Gastroesophageal sphincter (tissue), 4 donors: ENCODE data around the gene TTLL13. TPM values are rescaled to one million over a fixed set of nuclear protein-coding genes. Genes with fewer than 3 reads are reported as not detected.

Experiments used
- ATAC-seq: fragments of 150-250 bp; one replicate; pipeline ENCODE4 v1.9.1; 2016; ENCODE audit warnings: mild to moderate bottlenecking, moderate library complexity
- H3K27ac ChIP-seq, 4 donors: fragments of 200-600 bp; sonication (generic) in 3 of 4; 1 replicate in 3 of 4; 2 replicates in 1 of 4; pipeline ENCODE4 v1.5.1; 2016 to 2019
- H3K27me3 ChIP-seq: fragments of 200-600 bp; sonication (generic); one replicate; pipeline ENCODE4 v1.5.1; 2019
- H3K36me3 ChIP-seq, 2 donors: fragments of 200-600 bp; sonication (generic); one replicate each; pipeline ENCODE4 v1.5.1; 2019; ENCODE audit warnings: control low read depth in 1 of 2
- H3K4me1 ChIP-seq, 3 donors: fragments of 200-600 bp; sonication (generic); 1 replicate in 2 of 3; 2 replicates in 1 of 3; pipeline ENCODE4 v1.5.1; 2016 to 2019; ENCODE audit warnings: control low read depth in 2 of 3
- H3K4me3 ChIP-seq, 2 donors: fragments of 200-600 bp; sonication (generic); one replicate each; pipeline ENCODE4 v1.5.1; 2019; ENCODE audit warnings: mild to moderate bottlenecking in 1 of 2, moderate library complexity in 1 of 2
- H3K9me3 ChIP-seq, 3 donors: fragments of 200-600 bp; sonication (generic); one replicate each; pipeline ENCODE4 v1.5.1; 2017 to 2019; ENCODE audit warnings: control low read depth in 2 of 3
- EP300 ChIP-seq: sonication (generic); formaldehyde crosslinking; IDR thresholded peaks from one replicate; pipeline ENCODE4 v1.6.1; 2017; ENCODE audit warnings: antibody characterized with exemption, mild to moderate bottlenecking
- POLR2A ChIP-seq, 2 donors: fragments of 450-650 bp; IDR thresholded peaks; one replicate each; pipeline ENCODE4 v1.6.1; 2017; ENCODE audit warnings: antibody characterized with exemption in 2 of 2, mild to moderate bottlenecking in 2 of 2, moderate library complexity in 1 of 2
- POLR2AphosphoS5 ChIP-seq: sonication (generic); formaldehyde crosslinking; IDR thresholded peaks from one replicate; pipeline ENCODE4 v1.6.1; 2017; ENCODE audit warnings: antibody characterized with exemption
- WGBS, 2 donors: methylation state at CpG; one replicate each; pipeline ENCODE4 v1.1.5; 2018; ENCODE audit warnings: low coverage in 1 of 2; 5-methylcytosine and 5-hydroxymethylcytosine counted together
- total RNA-seq, 4 donors: library from RNA; depleted of rRNA; stranded (reverse); fragments of >200 nt; gene quantifications; one replicate each; pipeline ENCODE4 v1.1.0, GENCODE V29; 2016
- TF ChIP-seq, protein P1 (sequence below), 4 experiments: fragments of 200-600 bp in 2 of 4; fragments of 450-650 bp in 2 of 4; sonication (generic) in 1 of 4; IDR thresholded peaks; one replicate each; pipeline ENCODE4 v1.5.1; 2017 to 2019; ENCODE audit warnings: antibody characterized with exemption in 4 of 4, mild to moderate bottlenecking in 2 of 4, moderate library complexity in 2 of 4

Gene TTLL13
- total RNA-seq, 4 donors from 2014 or later = 0.54 TPM; not detected in 3

DNA sequence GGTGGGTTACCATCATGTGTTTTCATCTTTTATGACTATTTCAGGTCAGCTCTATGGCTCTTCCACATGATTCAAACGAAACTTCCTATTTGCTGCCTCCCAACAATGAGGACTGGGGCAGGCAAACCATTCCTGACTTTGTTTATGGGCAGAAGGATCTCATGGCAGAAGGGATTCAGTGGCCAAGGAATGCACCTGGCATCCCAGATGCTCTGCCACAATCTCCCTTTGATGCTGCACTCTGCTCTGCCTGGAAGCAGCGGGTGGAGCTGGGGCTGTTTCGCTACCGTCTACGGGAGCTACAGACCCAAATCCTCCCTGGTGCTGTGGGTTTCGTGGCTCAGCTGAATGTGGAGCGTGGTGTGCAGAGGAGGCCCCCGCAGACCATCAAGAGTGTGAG lies 8.5 kb upstream of the TTLL13 start:
- H3K27ac ChIP-seq = no peak overlapping the region
- no peaks in the 10 kb centered on the region for H3K4me1 ChIP-seq
- ATAC-seq = no peak
- TF ChIP-seq, protein P1, sequence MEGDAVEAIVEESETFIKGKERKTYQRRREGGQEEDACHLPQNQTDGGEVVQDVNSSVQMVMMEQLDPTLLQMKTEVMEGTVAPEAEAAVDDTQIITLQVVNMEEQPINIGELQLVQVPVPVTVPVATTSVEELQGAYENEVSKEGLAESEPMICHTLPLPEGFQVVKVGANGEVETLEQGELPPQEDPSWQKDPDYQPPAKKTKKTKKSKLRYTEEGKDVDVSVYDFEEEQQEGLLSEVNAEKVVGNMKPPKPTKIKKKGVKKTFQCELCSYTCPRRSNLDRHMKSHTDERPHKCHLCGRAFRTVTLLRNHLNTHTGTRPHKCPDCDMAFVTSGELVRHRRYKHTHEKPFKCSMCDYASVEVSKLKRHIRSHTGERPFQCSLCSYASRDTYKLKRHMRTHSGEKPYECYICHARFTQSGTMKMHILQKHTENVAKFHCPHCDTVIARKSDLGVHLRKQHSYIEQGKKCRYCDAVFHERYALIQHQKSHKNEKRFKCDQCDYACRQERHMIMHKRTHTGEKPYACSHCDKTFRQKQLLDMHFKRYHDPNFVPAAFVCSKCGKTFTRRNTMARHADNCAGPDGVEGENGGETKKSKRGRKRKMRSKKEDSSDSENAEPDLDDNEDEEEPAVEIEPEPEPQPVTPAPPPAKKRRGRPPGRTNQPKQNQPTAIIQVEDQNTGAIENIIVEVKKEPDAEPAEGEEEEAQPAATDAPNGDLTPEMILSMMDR (IDR thresholded peaks at IDR 0.05) = no peak
- no peak for TF ChIP-seq POLR2AphosphoS5
- no peak for TF ChIP-seq EP300
- TF ChIP-seq POLR2A (IDR thresholded peaks at IDR 0.05) = no peak
- H3K9me3 ChIP-seq = no peaks in the 10 kb centered on the region
- H3K27me3 ChIP-seq = no peaks in the 10 kb centered on the region
- 86% methylated on average over 1 of the region's 8 CpGs for WGBS, 2 donors
- no peak overlapping the region for H3K4me3 ChIP-seq
- peaks cover 0 to 57% of the 10 kb centered on the region in 2 donors for H3K36me3 ChIP-seq

DNA sequence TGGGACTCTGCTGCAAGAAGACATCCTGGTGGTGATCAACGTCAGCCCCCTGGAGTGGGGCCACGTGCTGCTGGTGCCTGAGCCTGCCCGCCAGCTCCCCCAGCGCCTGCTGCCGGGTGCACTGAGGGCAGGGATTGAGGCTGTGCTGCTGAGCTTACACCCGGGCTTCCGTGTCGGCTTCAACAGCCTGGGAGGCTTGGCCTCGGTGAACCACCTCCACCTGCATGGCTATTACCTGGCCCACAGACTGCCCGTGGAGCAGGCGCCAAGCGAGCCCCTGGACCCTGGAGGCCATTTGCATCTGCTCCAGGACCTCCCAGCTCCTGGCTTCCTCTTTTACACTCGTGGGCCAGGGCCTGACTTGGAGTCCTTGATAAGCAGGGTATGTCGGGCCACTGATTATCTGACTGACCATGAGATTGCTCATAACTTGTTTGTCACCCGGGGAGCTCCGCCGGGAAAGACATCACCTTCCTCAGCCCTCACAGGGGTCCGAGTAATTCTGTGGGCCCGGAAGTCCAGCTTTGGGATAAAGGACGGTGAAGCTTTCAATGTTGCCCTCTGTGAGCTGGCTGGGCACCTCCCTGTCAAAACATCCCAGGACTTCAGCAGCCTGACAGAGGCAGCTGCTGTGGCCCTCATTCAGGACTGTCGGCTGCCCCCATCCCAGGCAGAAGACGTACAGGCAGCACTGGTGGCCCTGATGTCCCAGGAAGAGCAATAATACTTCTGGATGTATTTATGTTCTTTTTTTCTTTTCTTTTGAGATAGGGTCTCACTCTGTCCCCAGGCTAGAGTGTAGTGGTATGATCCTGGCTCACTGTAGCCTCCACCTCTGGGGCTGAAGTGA lies 7.8 kb upstream of the TTLL13 start:
- H3K36me3 ChIP-seq = peaks cover 0 to 50% of the 10 kb centered on the region in 2 donors
- TF ChIP-seq POLR2A (IDR thresholded peaks at IDR 0.05) (no peak), EP300 (no peak), POLR2AphosphoS5 (no peak)
- TF ChIP-seq, protein P1 (IDR thresholded peaks at IDR 0.05) = no peak
- no peak overlapping the region for H3K27ac ChIP-seq
- no peak overlapping the region for H3K4me3 ChIP-seq
- ATAC-seq = no peak
- no peaks in the 10 kb centered on the region for H3K9me3 ChIP-seq
- no peaks in the 10 kb centered on the region for H3K27me3 ChIP-seq
- H3K4me1 ChIP-seq = no peaks in the 10 kb centered on the region
- WGBS, 2 donors = 88 to 90% methylated on average over 2 to 3 of the region's 22 CpGs

DNA sequence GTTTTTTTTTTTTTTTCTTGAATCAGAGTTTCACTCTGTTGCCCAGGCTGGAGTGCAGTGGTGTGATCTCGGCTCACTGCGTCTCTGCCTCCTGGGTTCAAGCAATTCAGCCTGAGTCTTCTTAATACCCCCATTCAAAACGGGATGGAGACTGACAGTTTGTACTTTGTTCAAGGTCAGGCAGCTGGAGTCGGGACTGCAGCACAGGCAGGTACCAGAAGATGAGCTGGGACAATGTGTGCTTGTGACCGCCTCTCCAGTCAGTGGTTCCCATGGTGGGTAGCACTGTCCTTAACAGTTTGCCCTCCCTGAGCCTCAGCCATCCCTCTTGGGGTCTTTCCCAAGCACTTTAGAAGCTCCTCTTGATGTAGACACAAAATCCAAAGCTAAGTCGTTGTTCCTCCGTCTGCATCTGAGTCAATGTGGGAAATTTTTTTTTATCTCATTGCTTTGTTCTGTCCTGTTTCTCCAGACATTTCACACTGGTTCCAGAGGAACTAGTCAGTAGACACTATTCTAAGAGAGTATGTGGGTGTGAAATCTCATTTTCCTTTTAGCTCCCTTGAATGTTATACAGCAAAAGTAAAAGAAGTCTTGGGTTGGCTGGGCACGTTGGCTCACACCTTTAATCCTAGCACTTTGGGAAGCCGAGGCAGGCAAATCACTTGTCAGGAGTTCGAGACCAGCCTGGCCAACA lies 5.3 kb upstream of the TTLL13 start:
- WGBS, 2 donors = 79 to 84% methylated on average over 5 to 7 of the region's 10 CpGs
- no peaks in the 10 kb centered on the region for H3K27me3 ChIP-seq
- no peaks in the 10 kb centered on the region for H3K9me3 ChIP-seq
- H3K27ac ChIP-seq = no peak overlapping the region
- H3K4me1 ChIP-seq = peaks cover 0 to 4% (median 0%) of the 10 kb centered on the region in 3 donors
- TF ChIP-seq POLR2A (IDR thresholded peaks at IDR 0.05) = no peak
- TF ChIP-seq, protein P1 (IDR thresholded peaks at IDR 0.05) = no peak
- TF ChIP-seq EP300 = no peak
- no peak for TF ChIP-seq POLR2AphosphoS5
- H3K36me3 ChIP-seq = peaks cover 0 to 27% of the 10 kb centered on the region in 2 donors
- ATAC-seq = no peak
- H3K4me3 ChIP-seq = no peak overlapping the region

DNA sequence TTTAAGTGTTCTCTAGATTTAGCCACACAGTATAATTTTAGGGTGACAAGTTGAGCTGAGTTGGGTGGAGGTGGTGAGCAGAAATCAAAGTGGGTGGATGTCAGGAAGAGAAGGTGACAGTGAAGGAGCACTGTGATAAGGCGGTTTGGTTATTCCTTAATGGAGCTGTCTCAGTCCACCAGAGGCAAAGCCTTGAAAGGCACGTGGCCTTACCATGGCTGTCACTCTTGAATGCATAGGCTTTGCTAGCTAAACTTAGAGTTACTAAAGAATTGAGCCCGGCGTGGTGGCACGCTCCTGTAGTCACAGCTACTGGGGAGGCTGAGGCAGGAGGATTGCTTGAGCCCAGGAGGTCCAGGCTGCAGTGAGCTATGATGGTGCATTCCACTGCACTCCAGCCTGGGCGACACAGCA lies 560 bp upstream of the TTLL13 start:
- peaks cover 0 to 16% (median 5%) of the 10 kb centered on the region in 3 donors for H3K4me1 ChIP-seq
- TF ChIP-seq, protein P1 (IDR thresholded peaks at IDR 0.05) = no peak
- TF ChIP-seq EP300 (no peak), POLR2A (IDR thresholded peaks at IDR 0.05) (no peak), POLR2AphosphoS5 (no peak)
- no peaks in the 10 kb centered on the region for H3K27me3 ChIP-seq
- peak overlapping the region in 3 of 4 donors; percentile 51 to 70 (median 55) for H3K27ac ChIP-seq
- WGBS, 2 donors = 78% methylated on average over 5 of the region's 6 CpGs; no CpG with 5 or more reads in 1 of the 2 donors
- H3K9me3 ChIP-seq = no peaks in the 10 kb centered on the region
- ATAC-seq = peak; percentile 21
- H3K36me3 ChIP-seq = no peaks in the 10 kb centered on the region
- peak overlapping the region in 1 of 2 donors; percentile 64 for H3K4me3 ChIP-seq
